DOHH2 (cell line): Measurements from ENCODE around the gene TARS3.
A peak's percentile ranks its signal among the peaks of the same experiment; 100 is the strongest.

ENCODE experiments used
- H3F3A ChIP-seq: fragments of 200-600 bp; sonication (generic), shearing (Covaris generic); 2 replicates; pipeline ENCODE4 v1.6.0; 2016; ENCODE audit warnings: antibody characterized with exemption, mild to moderate bottlenecking; ENCODE audit not compliant: control insufficient read depth, insufficient read depth
- H3K27ac ChIP-seq: fragments of 200-600 bp; sonication (generic); 2 replicates; pipeline ENCODE4 v1.5.1; 2014; ENCODE audit warnings: low read depth, mild to moderate bottlenecking, low read length, moderate library complexity
- H3K27me3 ChIP-seq: fragments of 200-600 bp; sonication (generic); 2 replicates; pipeline ENCODE4 v1.6.1; 2014; ENCODE audit warnings: mild to moderate bottlenecking, low read length, mixed read lengths; ENCODE audit not compliant: control insufficient read depth
- H3K36me3 ChIP-seq: fragments of 200-600 bp; sonication (generic); 2 replicates; pipeline ENCODE4 v1.6.1; 2014; ENCODE audit warnings: mild to moderate bottlenecking, low read length, moderate library complexity, mixed read lengths; ENCODE audit not compliant: control insufficient read depth
- H3K4me1 ChIP-seq: fragments of 200-600 bp; sonication (generic); 2 replicates; pipeline ENCODE4 v1.6.1; 2014; ENCODE audit warnings: mild to moderate bottlenecking, low read length, mixed read lengths; ENCODE audit not compliant: control insufficient read depth
- H3K4me2 ChIP-seq: fragments of 200-600 bp; sonication (generic); 2 replicates; pipeline ENCODE4 v1.6.0; 2014; ENCODE audit warnings: mild to moderate bottlenecking, low read length, moderate library complexity
- H3K4me3 ChIP-seq: fragments of 200-600 bp; sonication (generic); 2 replicates; pipeline ENCODE4 v1.5.1; 2014; ENCODE audit warnings: mild to moderate bottlenecking, low read length, mixed read lengths
- H3K79me2 ChIP-seq: fragments of 200-600 bp; sonication (generic); 2 replicates; pipeline ENCODE4 v1.6.1; 2014; ENCODE audit warnings: mild to moderate bottlenecking, low read length, mixed read lengths; ENCODE audit not compliant: control insufficient read depth
- H3K9me2 ChIP-seq: fragments of 200-600 bp; sonication (generic); replicated peaks from 2 replicates; pipeline ENCODE4 v1.6.1; 2014; ENCODE audit warnings: mild to moderate bottlenecking, low read length, mixed read lengths; ENCODE audit not compliant: control insufficient read depth
- H3K9me3 ChIP-seq: fragments of 200-600 bp; sonication (generic); 2 replicates; pipeline ENCODE4 v1.6.1; 2014; ENCODE audit warnings: antibody characterized with exemption, low read length, mixed read lengths; ENCODE audit not compliant: control insufficient read depth, insufficient read depth
- H4K20me1 ChIP-seq: fragments of 200-600 bp; sonication (generic); 2 replicates; pipeline ENCODE4 v1.6.0; 2014; ENCODE audit warnings: low read depth, mild to moderate bottlenecking, antibody characterized with exemption, low read length, moderate library complexity; ENCODE audit not compliant: control insufficient read depth, insufficient read depth
- EZH2phosphoT487 ChIP-seq: fragments of 200-600 bp; sonication (generic); IDR thresholded peaks from 2 replicates; pipeline ENCODE4 v1.6.1; 2017; ENCODE audit warnings: borderline replicate concordance, mild to moderate bottlenecking, antibody characterized with exemption, low read length, moderate library complexity, mixed read lengths
- TF ChIP-seq, protein P1 (sequence below): fragments of 200-600 bp; sonication (generic); IDR thresholded peaks from one replicate; pipeline ENCODE4 v1.5.1; 2014; ENCODE audit warnings: antibody characterized with exemption, mild to moderate bottlenecking, low read depth, low read length; ENCODE audit not compliant: poor library complexity, severe bottlenecking

Gene TARS3

DNA sequence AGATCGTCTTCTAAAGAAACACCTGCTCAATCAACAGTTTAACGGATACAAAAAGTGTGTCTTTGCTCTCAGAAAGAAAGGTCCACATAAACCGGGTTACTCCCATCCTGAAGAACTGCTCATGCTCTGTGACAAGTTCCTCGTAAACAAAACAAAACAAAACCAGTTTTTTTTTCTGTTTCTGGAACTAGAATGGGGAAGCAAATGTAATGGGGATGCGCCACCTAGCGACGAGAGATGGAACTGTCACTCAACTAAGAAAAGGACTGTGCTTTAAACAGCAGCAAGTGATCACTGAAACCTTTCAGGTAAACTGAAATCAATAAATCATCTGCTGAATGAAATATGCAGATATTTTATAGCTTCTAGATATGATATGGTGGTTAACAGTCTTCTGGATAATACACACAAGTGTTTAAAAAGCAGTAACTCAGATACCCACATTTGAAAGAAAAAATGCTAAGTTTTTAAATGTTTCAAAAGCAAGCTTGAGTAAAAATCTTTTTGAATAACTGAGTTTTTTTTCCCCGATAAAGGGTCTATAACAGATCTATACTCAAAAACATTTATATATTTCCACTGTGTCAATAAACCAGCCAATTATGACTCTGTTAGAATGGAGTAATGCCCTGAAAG, 83.0 kb downstream of the TARS3 start:
- H4K20me1 ChIP-seq: peaks cover 23% of the 10 kb centered on the region
- peaks cover 22% of the 10 kb centered on the region for H3F3A ChIP-seq
- H3K4me1 ChIP-seq: peaks cover 30% of the 10 kb centered on the region
- H3K79me2 ChIP-seq: peaks cover 18% of the 10 kb centered on the region
- H3K9me3 ChIP-seq: no peaks in the 10 kb centered on the region
- H3K9me2 ChIP-seq: no peaks in the 10 kb centered on the region
- H3K36me3 ChIP-seq: peaks cover 64% of the 10 kb centered on the region
- peak overlapping the region; percentile 49; the same call in 1 of the 2 replicates for H3K4me3 ChIP-seq
- peak overlapping the region; percentile 79 for H3K27ac ChIP-seq
- H3K4me2 ChIP-seq: peak overlapping the region; percentile 80
- TF ChIP-seq, protein P1, sequence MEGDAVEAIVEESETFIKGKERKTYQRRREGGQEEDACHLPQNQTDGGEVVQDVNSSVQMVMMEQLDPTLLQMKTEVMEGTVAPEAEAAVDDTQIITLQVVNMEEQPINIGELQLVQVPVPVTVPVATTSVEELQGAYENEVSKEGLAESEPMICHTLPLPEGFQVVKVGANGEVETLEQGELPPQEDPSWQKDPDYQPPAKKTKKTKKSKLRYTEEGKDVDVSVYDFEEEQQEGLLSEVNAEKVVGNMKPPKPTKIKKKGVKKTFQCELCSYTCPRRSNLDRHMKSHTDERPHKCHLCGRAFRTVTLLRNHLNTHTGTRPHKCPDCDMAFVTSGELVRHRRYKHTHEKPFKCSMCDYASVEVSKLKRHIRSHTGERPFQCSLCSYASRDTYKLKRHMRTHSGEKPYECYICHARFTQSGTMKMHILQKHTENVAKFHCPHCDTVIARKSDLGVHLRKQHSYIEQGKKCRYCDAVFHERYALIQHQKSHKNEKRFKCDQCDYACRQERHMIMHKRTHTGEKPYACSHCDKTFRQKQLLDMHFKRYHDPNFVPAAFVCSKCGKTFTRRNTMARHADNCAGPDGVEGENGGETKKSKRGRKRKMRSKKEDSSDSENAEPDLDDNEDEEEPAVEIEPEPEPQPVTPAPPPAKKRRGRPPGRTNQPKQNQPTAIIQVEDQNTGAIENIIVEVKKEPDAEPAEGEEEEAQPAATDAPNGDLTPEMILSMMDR: peak; percentile 96
- TF ChIP-seq EZH2phosphoT487: no peak
- H3K27me3 ChIP-seq: no peaks in the 10 kb centered on the region

DNA sequence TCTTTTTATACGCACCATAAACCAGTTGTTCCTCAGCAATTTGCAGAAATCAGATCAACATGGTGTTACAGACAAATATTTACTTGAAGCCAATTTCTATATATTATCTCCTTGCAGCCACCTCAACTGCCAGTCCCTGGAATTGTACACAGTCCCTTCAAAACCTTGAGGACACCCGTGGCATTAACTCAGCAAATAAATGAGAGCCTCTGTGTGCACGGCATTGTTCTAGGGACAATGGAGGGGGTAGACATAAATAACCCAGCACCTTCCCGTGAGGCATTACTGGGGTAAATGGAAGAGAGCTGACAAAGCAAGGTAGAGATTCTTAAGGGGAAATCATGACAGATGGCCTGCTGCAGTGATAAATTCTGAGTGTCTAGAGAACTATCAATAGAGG, 84.6 kb downstream of the TARS3 start:
- H3K9me3 ChIP-seq: no peaks in the 10 kb centered on the region
- H3F3A ChIP-seq: peaks cover 22% of the 10 kb centered on the region
- no peaks in the 10 kb centered on the region for H3K9me2 ChIP-seq
- H3K27ac ChIP-seq: no peak overlapping the region
- H3K79me2 ChIP-seq: peaks cover 18% of the 10 kb centered on the region
- peaks cover 30% of the 10 kb centered on the region for H3K4me1 ChIP-seq
- peaks cover 23% of the 10 kb centered on the region for H4K20me1 ChIP-seq
- no peak overlapping the region for H3K4me3 ChIP-seq
- H3K4me2 ChIP-seq: no peak overlapping the region
- TF ChIP-seq, protein P1: no peak
- no peak for TF ChIP-seq EZH2phosphoT487
- H3K36me3 ChIP-seq: peaks cover 49% of the 10 kb centered on the region
- H3K27me3 ChIP-seq: no peaks in the 10 kb centered on the region

DNA sequence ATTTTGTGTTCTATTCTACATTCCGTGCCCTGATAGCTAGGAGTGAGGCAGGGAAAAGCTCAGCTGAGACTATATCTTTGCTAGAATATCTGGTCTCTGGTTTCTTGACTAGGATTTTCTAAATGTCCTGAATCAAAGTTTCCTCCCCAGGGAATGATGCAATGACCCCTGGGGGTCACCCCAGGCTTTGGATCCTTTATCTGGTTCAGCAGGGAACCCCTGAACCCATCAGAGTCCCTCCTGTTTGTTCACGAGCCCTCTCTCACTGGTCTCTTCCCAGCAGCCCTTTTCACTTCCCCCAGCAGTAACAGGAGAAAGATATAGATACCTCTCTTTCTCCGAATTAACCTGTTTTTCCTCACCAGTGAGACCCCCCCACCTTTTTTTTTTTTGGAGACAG, 86.4 kb downstream of the TARS3 start:
- peaks cover 14% of the 10 kb centered on the region for H3K79me2 ChIP-seq
- TF ChIP-seq EZH2phosphoT487: no peak
- TF ChIP-seq, protein P1: no peak
- H3K27ac ChIP-seq: no peak overlapping the region
- no peak overlapping the region for H3K4me2 ChIP-seq
- H3K36me3 ChIP-seq: peaks cover 34% of the 10 kb centered on the region
- no peaks in the 10 kb centered on the region for H3K9me3 ChIP-seq
- no peak overlapping the region for H3K4me3 ChIP-seq
- no peaks in the 10 kb centered on the region for H3K27me3 ChIP-seq
- peaks cover 23% of the 10 kb centered on the region for H3K4me1 ChIP-seq
- H3F3A ChIP-seq: peaks cover 17% of the 10 kb centered on the region
- H4K20me1 ChIP-seq: peaks cover 23% of the 10 kb centered on the region
- no peaks in the 10 kb centered on the region for H3K9me2 ChIP-seq
